Right ventricle myocardium superior (tissue), 1 donor: Measurements from ENCODE around the gene COBLL1. TPM values are rescaled to one million over a fixed set of nuclear protein-coding genes. Genes with fewer than 3 reads are reported as not detected.

ENCODE experiments used
- total RNA-seq: library from RNA; stranded (reverse); fragmentation: NEBNext Ultra II Directional; extraction: Animal tissue kit (Norgen Biotek cat#: 25700); gene quantifications from one replicate; pipeline ENCODE4 v1.2.1, GENCODE V29; 2021
- donor health status: DM: no; HTN: yes; CAD: no; lungs with severe emphysema.

The COBLL1 gene
- total RNA-seq, 1 donor from 2014 or later: 12.1 TPM

Other genes with a start within 250 kb of the COBLL1 start
- 24.1 TPM for gene GRB14, start 220.3 kb downstream of the COBLL1 start, total RNA-seq
- gene SLC38A11, start 113.7 kb upstream of the COBLL1 start, total RNA-seq: 0.48 TPM